ENCODE results near the gene APBA1.
"Not testable (repeated sequence)": the region's sequence is repeated elsewhere in the genome, so short reads cannot be mapped to it uniquely, and the experiment has no call there.

APBA1 gene

DNA sequence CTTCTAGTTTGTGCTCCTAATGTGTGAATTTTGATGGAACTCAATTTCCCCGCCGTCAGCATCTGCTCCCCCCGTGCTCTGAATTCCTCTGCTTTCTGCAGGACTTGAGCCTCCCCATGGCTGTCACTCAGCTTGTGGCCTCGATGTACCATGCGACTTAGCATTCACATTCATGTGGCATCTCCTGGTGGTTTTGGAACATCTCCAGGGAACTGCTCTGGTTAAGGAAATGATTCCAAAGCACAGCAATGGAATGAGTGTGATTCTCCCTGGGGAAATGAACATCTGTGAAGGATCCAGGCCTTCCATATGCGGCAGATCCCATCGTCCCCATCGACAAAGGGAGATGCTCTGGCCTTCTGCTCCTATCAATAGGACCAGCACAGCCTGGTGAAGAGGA lies 228.2 kb downstream of the APBA1 start:
- H3K36me3 ChIP-seq = peaks cover 0 to 42% (median 39%) of the 10 kb centered on the region in 3 donors
- H3K4me1 ChIP-seq = no peaks in the 10 kb centered on the region
- DNase-seq = no peak
- H3K27ac ChIP-seq = no peak overlapping the region
- H3K9me3 ChIP-seq = no peaks in the 10 kb centered on the region
- no peak overlapping the region for H3K4me3 ChIP-seq
- no peaks in the 10 kb centered on the region for H3K27me3 ChIP-seq
- intact Hi-C loops (cut with DNase I; ENCODE audit: low total_unique reads) = no loop called here
- TF ChIP-seq, protein P1, sequence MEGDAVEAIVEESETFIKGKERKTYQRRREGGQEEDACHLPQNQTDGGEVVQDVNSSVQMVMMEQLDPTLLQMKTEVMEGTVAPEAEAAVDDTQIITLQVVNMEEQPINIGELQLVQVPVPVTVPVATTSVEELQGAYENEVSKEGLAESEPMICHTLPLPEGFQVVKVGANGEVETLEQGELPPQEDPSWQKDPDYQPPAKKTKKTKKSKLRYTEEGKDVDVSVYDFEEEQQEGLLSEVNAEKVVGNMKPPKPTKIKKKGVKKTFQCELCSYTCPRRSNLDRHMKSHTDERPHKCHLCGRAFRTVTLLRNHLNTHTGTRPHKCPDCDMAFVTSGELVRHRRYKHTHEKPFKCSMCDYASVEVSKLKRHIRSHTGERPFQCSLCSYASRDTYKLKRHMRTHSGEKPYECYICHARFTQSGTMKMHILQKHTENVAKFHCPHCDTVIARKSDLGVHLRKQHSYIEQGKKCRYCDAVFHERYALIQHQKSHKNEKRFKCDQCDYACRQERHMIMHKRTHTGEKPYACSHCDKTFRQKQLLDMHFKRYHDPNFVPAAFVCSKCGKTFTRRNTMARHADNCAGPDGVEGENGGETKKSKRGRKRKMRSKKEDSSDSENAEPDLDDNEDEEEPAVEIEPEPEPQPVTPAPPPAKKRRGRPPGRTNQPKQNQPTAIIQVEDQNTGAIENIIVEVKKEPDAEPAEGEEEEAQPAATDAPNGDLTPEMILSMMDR (IDR thresholded peaks at IDR 0.05) = no peak

DNA sequence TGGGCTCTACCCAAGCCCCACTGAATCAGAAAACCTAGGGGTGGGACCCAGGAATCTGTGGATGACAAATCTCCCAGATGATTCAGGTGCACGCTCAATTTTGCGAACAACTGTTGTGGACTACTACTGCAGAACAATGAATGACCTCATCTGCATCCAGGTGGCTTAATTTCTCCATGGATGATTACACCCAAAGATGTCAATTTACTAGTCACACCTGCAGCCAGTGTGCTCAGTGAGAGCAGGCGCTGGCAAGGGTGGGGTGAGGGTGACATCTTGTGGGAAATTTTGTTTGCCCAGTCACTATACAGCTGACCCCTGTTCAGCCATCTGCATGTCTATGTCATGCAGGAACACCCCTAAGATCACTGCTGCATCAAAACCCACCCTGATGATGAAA lies 229.0 kb downstream of the APBA1 start:
- Histone ChIP-seq H3K36me3 (peaks cover 0 to 37% (median 33%) of the 10 kb centered on the region in 3 donors), H3K9me3 (no peaks in the 10 kb centered on the region), H3K4me3 (no peak overlapping the region), H3K27me3 (no peaks in the 10 kb centered on the region), H3K4me1 (no peaks in the 10 kb centered on the region), H3K27ac (no peak overlapping the region)
- intact Hi-C loops (cut with DNase I; ENCODE audit: low total_unique reads) = no loop called here
- DNase-seq = no peak
- TF ChIP-seq, protein P1 (IDR thresholded peaks at IDR 0.05) = no peak

DNA sequence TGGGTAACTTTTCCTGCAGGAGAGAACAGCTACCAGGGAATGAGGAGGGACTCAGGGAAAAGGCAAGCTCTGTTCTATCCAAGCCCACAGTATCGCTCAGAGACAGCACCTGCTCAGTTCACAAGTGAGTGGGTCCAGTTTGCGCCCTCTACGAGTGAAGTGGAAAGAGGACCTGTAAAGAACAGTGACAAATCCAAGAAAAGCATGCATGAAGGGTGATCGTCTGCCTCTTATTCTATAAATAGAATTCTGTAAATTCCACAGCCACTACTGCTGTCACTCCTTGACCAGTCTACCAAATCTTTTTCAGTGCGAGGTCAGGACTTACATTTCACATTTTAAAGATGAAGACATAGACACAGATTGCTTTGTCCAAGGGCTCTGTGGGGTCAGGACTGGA lies 229.7 kb downstream of the APBA1 start:
- Histone ChIP-seq H3K36me3 (peaks cover 0 to 33% (median 30%) of the 10 kb centered on the region in 3 donors), H3K27me3 (no peaks in the 10 kb centered on the region), H3K9me3 (no peaks in the 10 kb centered on the region), H3K4me3 (no peak overlapping the region), H3K4me1 (no peaks in the 10 kb centered on the region), H3K27ac (no peak overlapping the region)
- no peak for DNase-seq
- intact Hi-C loops (cut with DNase I; ENCODE audit: low total_unique reads) = no loop called here
- TF ChIP-seq, protein P1 (IDR thresholded peaks at IDR 0.05) = no peak

DNA sequence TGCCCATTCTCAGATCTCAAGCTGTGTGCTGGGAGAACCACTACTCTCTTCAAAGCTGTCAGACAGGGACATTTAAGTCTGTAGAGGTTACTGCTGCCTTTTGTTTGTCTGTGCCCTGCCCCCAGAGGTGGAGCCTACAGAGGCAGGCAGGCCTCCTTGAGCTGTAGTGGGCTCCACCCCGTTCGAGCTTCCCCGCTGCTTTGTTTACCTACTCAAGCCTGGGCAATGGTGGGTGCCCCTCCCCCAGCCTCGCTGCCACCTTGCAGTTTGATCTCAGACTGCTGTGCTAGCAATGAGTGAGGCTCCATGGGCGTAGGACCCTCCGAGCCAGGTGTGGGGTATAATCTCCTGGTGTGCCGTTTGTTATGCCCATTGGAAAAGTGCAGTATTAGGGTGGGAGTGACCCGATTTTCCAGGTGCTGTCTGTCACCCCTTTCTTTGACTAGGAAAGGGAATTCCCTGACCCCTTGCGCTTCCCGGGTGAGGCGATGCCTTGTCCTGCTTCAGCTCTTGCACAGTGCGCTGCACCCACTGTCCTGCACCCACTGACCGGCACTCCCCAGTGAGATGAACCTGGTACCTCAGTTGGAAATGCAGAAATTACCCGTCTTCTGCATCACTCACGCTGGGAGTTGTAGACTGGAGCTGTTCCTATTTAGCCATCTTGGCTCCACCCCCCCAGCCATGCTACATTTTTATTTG lies 231.8 kb downstream of the APBA1 start:
- not testable (repeated sequence) for DNase-seq, H3K9me3 ChIP-seq

DNA sequence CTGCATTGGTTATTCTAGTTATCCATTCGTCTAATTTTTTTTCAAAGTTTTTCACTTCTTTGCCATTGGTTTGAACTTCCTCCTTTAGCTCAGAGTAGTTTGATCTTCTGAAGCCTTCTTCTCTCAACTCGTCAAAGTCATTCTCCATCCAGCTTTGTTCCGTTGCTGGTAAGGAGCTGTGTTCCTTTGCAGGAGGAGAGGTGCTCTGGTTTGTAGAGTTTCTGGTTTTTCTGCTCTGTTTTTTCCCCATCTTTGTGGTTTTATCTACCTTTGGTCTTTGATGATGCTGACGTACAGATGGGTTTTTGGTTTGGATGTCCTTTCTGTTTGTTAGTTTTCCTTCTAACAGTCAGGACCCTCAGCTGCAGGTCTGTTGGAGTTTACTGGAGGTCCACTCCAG lies 232.5 kb downstream of the APBA1 start:
- DNase-seq; H3K27me3 ChIP-seq; H3K9me3 ChIP-seq; H3K4me3 ChIP-seq; H3K27ac ChIP-seq; H3K4me1 ChIP-seq; intact Hi-C loops (cut with DNase I; ENCODE audit: low total_unique reads): not testable (repeated sequence)
- peaks cover 0 to 33% (median 27%) of the 10 kb centered on the region in 3 donors for H3K36me3 ChIP-seq

More for the DNA sequence above, 231.8 kb downstream of the APBA1 start:
- H3K27ac ChIP-seq; H3K4me1 ChIP-seq; intact Hi-C loops (cut with DNase I; ENCODE audit: low total_unique reads); H3K4me3 ChIP-seq; H3K27me3 ChIP-seq: not testable (repeated sequence)
- H3K36me3 ChIP-seq = peaks cover 0 to 33% (median 27%) of the 10 kb centered on the region in 3 donors

DNA sequence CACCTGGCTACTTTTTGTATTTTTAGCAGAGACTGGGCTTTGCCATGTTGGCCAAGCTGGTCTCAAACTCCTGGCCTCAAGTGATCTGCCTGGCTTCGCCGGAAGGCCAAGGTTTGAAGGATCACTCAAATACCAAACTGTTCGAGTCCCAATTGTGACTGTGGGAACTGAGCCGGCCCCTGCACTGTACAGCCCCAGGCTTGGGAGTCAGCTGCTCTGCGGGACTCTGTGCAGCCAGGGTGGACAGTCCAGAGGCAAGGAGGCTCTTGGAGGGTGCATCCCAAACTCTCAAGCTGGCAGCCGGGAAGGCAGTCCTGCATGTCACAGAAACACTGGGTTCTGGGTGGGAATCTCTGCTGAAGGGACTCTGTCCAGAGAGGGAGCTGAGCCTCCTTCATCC lies 238.2 kb downstream of the APBA1 start:
- TF ChIP-seq, protein P1 (IDR thresholded peaks at IDR 0.05) = no peak
- H3K27me3 ChIP-seq = no peaks in the 10 kb centered on the region
- DNase-seq = no peak
- H3K27ac ChIP-seq = no peak overlapping the region
- no peaks in the 10 kb centered on the region for H3K9me3 ChIP-seq
- H3K36me3 ChIP-seq = peaks cover 0 to 22% (median 4%) of the 10 kb centered on the region in 3 donors
- intact Hi-C loops (cut with DNase I; ENCODE audit: low total_unique reads) = no loop called here
- H3K4me1 ChIP-seq = no peaks in the 10 kb centered on the region
- no peak overlapping the region for H3K4me3 ChIP-seq

All from tibial artery (tissue), 4 donors.